Neutrophil (primary cell): ENCODE measurements around the gene BCHE.

Experiments used
- H3K27ac ChIP-seq: fragments of 200-600 bp; sonication (generic); 2 replicates; pipeline ENCODE4 v1.5.1; 2016; ENCODE audit warnings: mild to moderate bottlenecking, moderate library complexity
- H3K27me3 ChIP-seq: fragments of 200-600 bp; sonication (generic); 2 replicates; pipeline ENCODE4 v1.6.0; 2016; ENCODE audit warnings: mild to moderate bottlenecking
- H3K36me3 ChIP-seq: fragments of 200-600 bp; sonication (generic); 2 replicates; pipeline ENCODE4 v1.5.1; 2017
- H3K4me1 ChIP-seq, 2 experiments: fragments of 200-600 bp in 1 of 2; sonication (generic) in 1 of 2; 1 replicate in 1 of 2; 2 replicates in 1 of 2; pipeline versions ENCODE4 v1.5.1 to v1.6.1; 2013 to 2016; ENCODE audit warnings: low read depth in 1 of 2, low read length in 1 of 2, mild to moderate bottlenecking in 1 of 2, moderate library complexity in 1 of 2; ENCODE audit not compliant: control insufficient read depth in 1 of 2, insufficient read depth in 1 of 2
- H3K4me3 ChIP-seq, 2 experiments: fragments of 200-600 bp in 1 of 2; sonication (generic) in 1 of 2; 1 replicate in 1 of 2; 2 replicates in 1 of 2; pipeline ENCODE4 v1.5.1; 2013 to 2016; ENCODE audit warnings: low read depth in 1 of 2, low read length in 1 of 2, mild to moderate bottlenecking in 1 of 2, moderate library complexity in 1 of 2
- H3K9me3 ChIP-seq: fragments of 200-600 bp; sonication (generic); 2 replicates; pipeline ENCODE4 v1.5.1; 2016
- TF ChIP-seq, protein P1 (sequence below): fragments of 200-600 bp; sonication (generic); IDR thresholded peaks from 2 replicates; pipeline ENCODE4 v1.5.1; 2016; ENCODE audit warnings: antibody characterized with exemption

BCHE gene

DNA sequence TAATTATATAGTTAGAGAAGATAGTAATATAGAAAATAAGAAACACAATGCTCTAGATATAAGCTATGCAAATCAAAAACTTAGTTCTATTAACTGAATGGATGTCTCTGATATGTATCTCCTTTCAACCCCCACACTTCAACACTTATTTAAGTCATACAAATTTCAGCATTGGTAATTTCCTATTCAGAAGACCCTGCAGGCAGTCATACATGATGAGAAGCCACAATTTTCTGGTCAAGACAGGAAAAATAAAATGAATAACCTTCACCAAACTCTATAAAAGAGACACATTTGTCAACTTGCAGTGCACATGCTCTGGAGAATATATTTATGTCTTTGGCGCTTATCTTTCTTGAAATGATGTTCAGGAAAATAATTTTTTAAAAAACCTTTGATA lies 578 bp upstream of the BCHE start:
- Histone ChIP-seq H3K36me3 (no peaks in the 10 kb centered on the region), H3K27me3 (no peaks in the 10 kb centered on the region), H3K9me3 (no peaks in the 10 kb centered on the region), H3K4me1 (no peaks in the 10 kb centered on the region), H3K4me3 (no peak overlapping the region), H3K27ac (no peak overlapping the region)
- TF ChIP-seq, protein P1, sequence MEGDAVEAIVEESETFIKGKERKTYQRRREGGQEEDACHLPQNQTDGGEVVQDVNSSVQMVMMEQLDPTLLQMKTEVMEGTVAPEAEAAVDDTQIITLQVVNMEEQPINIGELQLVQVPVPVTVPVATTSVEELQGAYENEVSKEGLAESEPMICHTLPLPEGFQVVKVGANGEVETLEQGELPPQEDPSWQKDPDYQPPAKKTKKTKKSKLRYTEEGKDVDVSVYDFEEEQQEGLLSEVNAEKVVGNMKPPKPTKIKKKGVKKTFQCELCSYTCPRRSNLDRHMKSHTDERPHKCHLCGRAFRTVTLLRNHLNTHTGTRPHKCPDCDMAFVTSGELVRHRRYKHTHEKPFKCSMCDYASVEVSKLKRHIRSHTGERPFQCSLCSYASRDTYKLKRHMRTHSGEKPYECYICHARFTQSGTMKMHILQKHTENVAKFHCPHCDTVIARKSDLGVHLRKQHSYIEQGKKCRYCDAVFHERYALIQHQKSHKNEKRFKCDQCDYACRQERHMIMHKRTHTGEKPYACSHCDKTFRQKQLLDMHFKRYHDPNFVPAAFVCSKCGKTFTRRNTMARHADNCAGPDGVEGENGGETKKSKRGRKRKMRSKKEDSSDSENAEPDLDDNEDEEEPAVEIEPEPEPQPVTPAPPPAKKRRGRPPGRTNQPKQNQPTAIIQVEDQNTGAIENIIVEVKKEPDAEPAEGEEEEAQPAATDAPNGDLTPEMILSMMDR, result no peak

DNA sequence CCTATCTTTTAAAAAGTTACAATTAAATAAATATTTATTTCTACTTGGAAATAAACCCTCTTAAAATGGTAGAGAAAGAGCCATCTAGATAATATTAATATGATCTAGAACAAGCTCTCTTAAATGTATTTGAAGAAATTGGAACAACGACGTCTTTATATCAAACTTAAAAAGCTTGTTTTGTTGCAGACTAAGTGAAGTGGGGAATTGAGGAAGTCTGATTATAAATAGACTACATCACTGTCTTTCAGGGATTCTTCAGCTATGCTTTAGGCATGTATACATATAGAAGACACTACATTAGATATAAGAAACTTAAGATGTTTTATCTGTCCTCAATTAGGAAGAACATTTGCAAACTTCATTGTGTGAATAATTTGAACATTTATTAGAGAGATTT lies 1.8 kb downstream of the BCHE start:
- no peak overlapping the region for H3K4me3 ChIP-seq

GRCh38 chr3:165830746-165831145 lies 6.5 kb downstream of the BCHE start:
- Histone ChIP-seq H3K4me3 (no peak overlapping the region), H3K27me3 (no peaks in the 10 kb centered on the region), H3K9me3 (no peaks in the 10 kb centered on the region), H3K36me3 (no peaks in the 10 kb centered on the region), H3K27ac (no peak overlapping the region), H3K4me1 (no peaks in the 10 kb centered on the region)
- TF ChIP-seq, protein P1, result no peak

More for the DNA sequence above, 1.8 kb downstream of the BCHE start:
- no peaks in the 10 kb centered on the region for H3K27me3 ChIP-seq
- H3K9me3 ChIP-seq, result no peaks in the 10 kb centered on the region
- no peaks in the 10 kb centered on the region for H3K4me1 ChIP-seq
- no peaks in the 10 kb centered on the region for H3K36me3 ChIP-seq
- no peak overlapping the region for H3K27ac ChIP-seq
- TF ChIP-seq, protein P1, result no peak

- Histone ChIP-seq H3K4me1 (no peaks in the 10 kb centered on the region), H3K9me3 (no peaks in the 10 kb centered on the region), H3K27me3 (no peaks in the 10 kb centered on the region), H3K4me3 (no peak overlapping the region), H3K27ac (no peak overlapping the region), H3K36me3 (no peaks in the 10 kb centered on the region)
- TF ChIP-seq, protein P1, result no peak
Measured at GRCh38 chr3:165827883-165828282, 9.3 kb downstream of the BCHE start.

DNA sequence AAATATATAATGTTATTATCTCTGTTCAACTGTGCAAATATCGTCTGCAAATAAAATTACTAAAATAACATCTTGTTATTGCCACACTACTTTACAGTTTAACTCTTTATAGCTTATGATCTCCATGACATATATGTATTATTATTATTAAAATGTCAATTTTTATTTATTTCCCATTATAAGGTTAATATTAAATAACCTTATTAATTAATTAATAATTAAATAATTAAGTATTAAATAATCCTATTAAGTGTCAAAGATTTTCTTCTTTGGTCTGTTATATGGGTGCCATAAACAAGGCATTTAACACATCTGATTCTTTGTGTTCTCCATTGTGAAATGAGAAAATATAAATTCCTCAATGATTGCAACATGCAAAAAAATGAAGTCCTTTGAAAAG lies 10.0 kb downstream of the BCHE start:
- H3K4me1 ChIP-seq, result no peaks in the 10 kb centered on the region
- H3K27me3 ChIP-seq, result no peaks in the 10 kb centered on the region
- TF ChIP-seq, protein P1, result no peak
- H3K9me3 ChIP-seq, result no peaks in the 10 kb centered on the region
- no peak overlapping the region for H3K4me3 ChIP-seq
- H3K36me3 ChIP-seq, result no peaks in the 10 kb centered on the region
- no peak overlapping the region for H3K27ac ChIP-seq

GRCh38 chr3:165820671-165821123 lies 16.5 kb downstream of the BCHE start:
- TF ChIP-seq, protein P1, result no peak
- Histone ChIP-seq H3K27ac (no peak overlapping the region), H3K36me3 (no peaks in the 10 kb centered on the region), H3K9me3 (no peaks in the 10 kb centered on the region), H3K4me3 (no peak overlapping the region), H3K4me1 (no peaks in the 10 kb centered on the region), H3K27me3 (no peaks in the 10 kb centered on the region)
